MCF 10A (cell line): ENCODE data around the gene XXYLT1. TPM values are rescaled to one million over a fixed set of nuclear protein-coding genes. Genes with fewer than 3 reads are reported as not detected.

ENCODE experiments used
- BruUV-seq: library from RNA; stranded (reverse); fragments of 400-500 nt; replicated peaks from 2 replicates; lab custom pipeline; 2021; lab: Mats Ljungman, UMichigan
- CTCF ChIA-PET: fragments of 300-600 bp; sonication (Branson Sonifier 250); formaldehyde crosslinking; extraction: SDS; loops from one replicate; lab custom pipeline; 2021; ENCODE audit warnings: antibody characterized with exemption, inconsistent platforms; lab: Yijun Ruan, JAX
- POLR2A ChIA-PET: fragments of 300-600, 350-650 bp; sonication (Branson Sonifier 250); formaldehyde crosslinking; extraction: SDS; loops from one replicate; lab custom pipeline; 2020; ENCODE audit warnings: antibody characterized with exemption, inconsistent platforms; lab: Yijun Ruan, JAX
- DNase-seq: peaks from one replicate; pipeline ENCODE4 v3.0.0-alpha.2; 2018; ENCODE audit not compliant: unreplicated experiment
- H3K27ac Mint-ChIP-seq: one replicate; pipeline ENCODE4 v1.8.0; 2022; ENCODE audit warnings: mild to moderate bottlenecking, low read depth, mixed read lengths; ENCODE audit not compliant: unreplicated experiment
- H3K27me3 Mint-ChIP-seq: one replicate; pipeline ENCODE4 v1.8.0; 2022; ENCODE audit warnings: mixed read lengths; ENCODE audit not compliant: insufficient read depth, unreplicated experiment
- H3K36me3 Mint-ChIP-seq: one replicate; pipeline ENCODE4 v1.8.0; 2022; ENCODE audit warnings: mild to moderate bottlenecking, moderate library complexity, mixed read lengths; ENCODE audit not compliant: insufficient read depth, unreplicated experiment
- H3K4me1 Mint-ChIP-seq: one replicate; pipeline ENCODE4 v1.8.0; 2022; ENCODE audit warnings: mixed read lengths; ENCODE audit not compliant: insufficient read depth, unreplicated experiment
- H3K4me3 Mint-ChIP-seq: one replicate; pipeline ENCODE4 v1.8.0; 2022; ENCODE audit warnings: mild to moderate bottlenecking, moderate library complexity, mixed read lengths; ENCODE audit not compliant: unreplicated experiment
- H3K9me3 Mint-ChIP-seq: one replicate; pipeline ENCODE4 v1.8.0; 2022; ENCODE audit warnings: mixed read lengths; ENCODE audit not compliant: unreplicated experiment
- CTCF ChIP-seq: fragments of 200-600 bp; IDR thresholded peaks from one replicate; pipeline ENCODE4 v1.8.0; 2022; ENCODE audit warnings: antibody characterized with exemption, mild to moderate bottlenecking; ENCODE audit not compliant: unreplicated experiment
- intact Hi-C: fragments of 100-400 bp; cut with micrococcal nuclease; formaldehyde crosslinking; loops from 2 replicates; pipeline ENCODE4 v1.14.1; 2022
- total RNA-seq: library from RNA; stranded (reverse); gene quantifications from 2 replicates; pipeline ENCODE4 v1.2.3, GENCODE V29; 2022

XXYLT1 gene
- total RNA-seq, 1 experiment from 2014 or later: 10.0 TPM

- no TSS peak for BruUV-seq
- Mint-ChIP-seq H3K36me3 (no peaks in the 10 kb centered on the region), H3K27ac (peak overlapping the region; percentile 69), H3K27me3 (no peaks in the 10 kb centered on the region), H3K4me3 (peak overlapping the region; percentile 81), H3K4me1 (peaks cover 27% of the 10 kb centered on the region), H3K9me3 (no peaks in the 10 kb centered on the region)
- TF ChIP-seq CTCF: peak; percentile 90
- ChIA-PET CTCF (interaction anchor here (0.5 to 8.3 kb wide), 48 partner anchors 9 to 1017 kb away, joined by 3 to 154 read pairs (median 4); partner anchors contain the start of genes LSG1 and TMEM44), POLR2A (interaction anchor here (0.5 to 3.1 kb wide), 21 partner anchors 15 to 604 kb away, joined by 3 to 54 read pairs (median 4); partner anchors contain the start of genes ACAP2, FAM43A, LSG1 and PPP1R2)
- peak; percentile 85 for DNase-seq
- intact Hi-C loops: loop anchor here (1.0 kb wide), 2 partner anchors 172 to 251 kb away; partner anchors contain the start of gene ACAP2
These were observed 668 bp upstream of the XXYLT1 start for GRCh38 chr3:195271410-195272243.

- ChIA-PET POLR2A (interaction anchor here (0.7 to 3.1 kb wide), 16 partner anchors 12 to 602 kb away, joined by 3 to 54 read pairs (median 6); partner anchors contain the start of genes ACAP2, FAM43A, LSG1 and PPP1R2), CTCF (interaction anchor here (0.5 to 8.3 kb wide), 42 partner anchors 9 to 634 kb away, joined by 3 to 154 read pairs (median 4); partner anchors contain the start of genes FAM43A and LSG1)
- H3K27me3 Mint-ChIP-seq: no peaks in the 10 kb centered on the region
- intact Hi-C loops: no loop called here
- no peak for TF ChIP-seq CTCF
- no peaks in the 10 kb centered on the region for H3K9me3 Mint-ChIP-seq
- peak overlapping the region; percentile 42 for H3K27ac Mint-ChIP-seq
- H3K36me3 Mint-ChIP-seq: no peaks in the 10 kb centered on the region
- no TSS peak for BruUV-seq
- H3K4me1 Mint-ChIP-seq: peaks cover 27% of the 10 kb centered on the region
- H3K4me3 Mint-ChIP-seq: peak overlapping the region; percentile 81
- DNase-seq: peak; percentile 51
These were observed 711 bp downstream of the XXYLT1 start for GRCh38 chr3:195270079-195270816.

GRCh38 chr3:195269375-195270078 is 1.4 kb downstream of the XXYLT1 start:
- BruUV-seq: TSS peak; percentile 12
- peaks cover 28% of the 10 kb centered on the region for H3K4me1 Mint-ChIP-seq
- peaks cover 5% of the 10 kb centered on the region for H3K36me3 Mint-ChIP-seq
- ChIA-PET CTCF (interaction anchor here (0.6 to 8.3 kb wide), 24 partner anchors 8 to 596 kb away, joined by 3 to 154 read pairs (median 4); partner anchors contain the start of genes FAM43A and LSG1), POLR2A (interaction anchor here (0.7 to 3.1 kb wide), 11 partner anchors 11 to 596 kb away, joined by 3 to 54 read pairs (median 7); partner anchors contain the start of genes ACAP2, LSG1 and PPP1R2)
- DNase-seq: no peak
- TF ChIP-seq CTCF: no peak
- H3K9me3 Mint-ChIP-seq: no peaks in the 10 kb centered on the region
- intact Hi-C loops: no loop called here
- H3K27me3 Mint-ChIP-seq: no peaks in the 10 kb centered on the region
- H3K4me3 Mint-ChIP-seq: peak overlapping the region; percentile 81
- peak overlapping the region; percentile 42 for H3K27ac Mint-ChIP-seq
